Caki2 (cell line): ENCODE data around the gene ACAD11. TPM values are rescaled to one million over a fixed set of nuclear protein-coding genes. Genes with fewer than 3 reads are reported as not detected.
A peak's percentile ranks its signal among the peaks of the same experiment; 100 is the strongest.
"Not testable (repeated sequence)": the region's sequence is repeated elsewhere in the genome, so short reads cannot be mapped to it uniquely, and the experiment has no call there.

Source experiments
- DNase-seq: peaks from one replicate; pipeline ENCODE4 v3.0.0-alpha.2; 2015; ENCODE audit warnings: low read depth
- in situ Hi-C: cut with HindIII; loops from 2 replicates; pipeline ENCODE4 v1.10.0; 2016; ENCODE audit warnings: low sequenced_read_pairs, low pct_unique_long_range_greater_than_20kb, mixed read lengths
- total RNA-seq: library from RNA; depleted of rRNA; stranded (reverse); fragments of >200 nt; shearing (Covaris generic); gene quantifications from 2 replicates; pipeline ENCODE4 v1.2.3, GENCODE V29; 2014; ENCODE audit warnings: low replicate concordance

The ACAD11 gene
- total RNA-seq, 1 experiment from 2014 or later, result 6.0 TPM

DNA sequence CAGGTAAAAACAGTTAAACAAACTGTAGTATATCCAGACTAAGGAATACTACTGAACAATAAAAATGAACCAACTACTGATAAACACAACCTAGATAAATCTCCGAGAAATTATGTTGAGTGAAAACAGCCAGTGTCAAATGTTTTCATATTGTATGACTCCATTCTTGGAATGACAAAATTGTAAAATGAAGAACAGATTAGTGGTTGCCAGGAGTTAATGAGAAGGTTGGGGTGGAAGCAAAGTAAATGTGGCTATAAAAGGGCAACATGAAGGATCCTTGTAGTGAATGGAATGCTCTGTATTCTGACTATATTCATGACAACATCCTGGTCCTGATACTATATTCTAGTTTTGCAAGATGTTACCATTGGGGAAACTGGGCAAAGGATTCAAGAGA, 90.0 kb downstream of the ACAD11 start:
- in situ Hi-C loops, result no loop called here
- no peak for DNase-seq

DNA sequence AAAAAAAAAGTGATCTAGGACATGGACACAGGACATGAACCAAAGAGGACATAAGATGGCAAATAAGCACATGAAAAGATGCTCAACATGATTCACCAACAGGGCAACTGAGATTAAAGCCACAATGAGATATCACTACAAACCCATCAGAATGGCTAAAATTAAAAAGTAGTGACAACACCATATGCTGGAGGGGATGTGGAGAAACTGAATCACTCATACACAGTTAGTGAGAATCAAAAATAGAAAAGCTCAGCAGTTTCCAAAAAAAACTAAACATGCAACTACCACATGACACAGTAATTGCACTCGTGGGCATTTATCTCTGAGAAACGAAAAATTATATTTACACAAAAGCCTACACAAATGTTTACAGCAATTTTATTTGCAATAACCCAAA, 90.5 kb downstream of the ACAD11 start:
- DNase-seq, result no peak
- in situ Hi-C loops, result no loop called here

DNA sequence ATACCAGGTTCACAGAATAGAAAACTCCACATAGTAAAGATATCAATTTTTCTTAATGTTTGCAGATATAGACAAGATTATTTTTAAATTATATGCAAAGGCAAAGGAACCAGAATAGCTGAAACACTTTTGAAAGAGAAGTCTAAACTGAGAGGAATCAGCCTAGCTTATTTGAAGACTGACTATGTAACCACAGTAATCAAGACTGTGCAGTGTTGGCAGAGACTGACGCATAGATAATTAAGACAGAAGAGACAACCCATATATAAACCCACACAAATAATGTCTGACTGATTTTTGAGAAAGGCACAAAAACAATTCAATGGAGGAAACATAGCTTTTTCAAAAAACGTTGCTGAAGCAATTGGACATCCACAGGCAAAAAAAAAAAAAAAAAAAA, 91.2 kb downstream of the ACAD11 start:
- in situ Hi-C loops, result no loop called here
- DNase-seq, result no peak

DNA sequence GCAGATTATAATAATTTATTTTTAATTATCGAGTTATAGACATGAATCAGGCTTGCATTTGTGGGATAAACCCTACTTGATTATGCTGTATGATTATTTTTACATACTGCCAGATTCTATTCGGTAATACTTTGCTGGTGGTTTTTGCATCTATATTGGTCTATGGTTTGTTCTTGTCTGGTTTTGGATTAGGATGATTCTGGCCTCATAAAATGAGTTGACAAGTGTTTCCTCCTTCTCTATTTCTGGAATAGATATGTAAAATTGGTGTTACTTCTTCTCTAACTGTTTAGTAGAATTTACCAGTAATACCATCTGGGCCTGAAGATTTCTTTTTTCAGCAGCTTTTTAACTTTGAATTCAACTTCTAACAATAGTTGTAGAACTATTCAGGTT, 95.5 kb downstream of the ACAD11 start:
- in situ Hi-C loops, result no loop called here
- no peak for DNase-seq

DNA sequence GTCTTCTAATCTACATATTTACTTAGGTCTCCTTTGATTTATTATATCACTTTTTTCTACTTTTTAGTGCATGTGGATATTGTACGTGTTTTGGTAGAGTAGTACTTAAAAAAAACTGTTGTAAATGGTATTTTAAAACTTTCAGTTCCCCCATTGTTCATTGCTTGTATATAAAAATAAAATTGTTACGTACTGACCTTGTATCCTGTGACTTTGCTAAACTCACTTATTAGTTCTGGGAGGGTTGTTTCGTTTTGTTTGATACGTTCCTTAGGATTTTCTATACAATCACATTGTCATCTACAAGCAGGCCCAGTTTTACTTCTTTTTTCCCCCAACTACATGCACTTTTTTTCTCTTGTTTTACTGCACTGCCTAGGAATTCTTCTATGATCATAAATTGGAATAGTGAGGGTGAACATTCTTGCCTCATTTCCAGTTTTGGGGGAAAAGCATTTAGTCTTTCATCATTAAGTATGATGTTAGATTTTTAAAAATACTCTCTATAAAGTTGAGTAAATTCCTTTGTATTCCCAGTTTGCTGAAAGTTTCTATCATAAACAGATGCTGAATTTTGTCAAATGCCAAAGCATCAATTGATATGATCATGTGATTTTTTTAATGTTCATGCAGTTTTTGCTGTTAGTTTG, 96.1 kb downstream of the ACAD11 start:
- DNase-seq, result no peak
- in situ Hi-C loops, result no loop called here

DNA sequence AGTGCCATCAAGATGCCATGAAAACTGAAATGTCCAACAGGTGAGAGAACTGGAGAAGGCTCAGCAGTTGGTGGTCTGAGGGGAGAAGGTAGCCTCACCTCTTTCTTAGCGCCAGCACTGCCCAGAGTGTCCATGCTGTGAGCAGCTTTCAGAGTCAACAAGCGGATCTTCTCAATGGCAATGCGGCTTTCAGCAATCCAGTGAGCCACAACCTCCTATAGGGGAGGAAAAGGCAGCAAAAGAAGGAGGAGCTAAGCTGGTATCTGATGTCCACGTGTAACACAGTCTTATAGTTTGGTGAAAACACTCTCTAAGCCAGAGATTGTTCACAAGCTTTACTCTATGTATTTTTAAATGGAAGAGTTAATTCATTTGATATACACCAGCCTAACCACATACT, 98.6 kb downstream of the ACAD11 start:
- no peak for DNase-seq
- in situ Hi-C loops, result no loop called here

DNA sequence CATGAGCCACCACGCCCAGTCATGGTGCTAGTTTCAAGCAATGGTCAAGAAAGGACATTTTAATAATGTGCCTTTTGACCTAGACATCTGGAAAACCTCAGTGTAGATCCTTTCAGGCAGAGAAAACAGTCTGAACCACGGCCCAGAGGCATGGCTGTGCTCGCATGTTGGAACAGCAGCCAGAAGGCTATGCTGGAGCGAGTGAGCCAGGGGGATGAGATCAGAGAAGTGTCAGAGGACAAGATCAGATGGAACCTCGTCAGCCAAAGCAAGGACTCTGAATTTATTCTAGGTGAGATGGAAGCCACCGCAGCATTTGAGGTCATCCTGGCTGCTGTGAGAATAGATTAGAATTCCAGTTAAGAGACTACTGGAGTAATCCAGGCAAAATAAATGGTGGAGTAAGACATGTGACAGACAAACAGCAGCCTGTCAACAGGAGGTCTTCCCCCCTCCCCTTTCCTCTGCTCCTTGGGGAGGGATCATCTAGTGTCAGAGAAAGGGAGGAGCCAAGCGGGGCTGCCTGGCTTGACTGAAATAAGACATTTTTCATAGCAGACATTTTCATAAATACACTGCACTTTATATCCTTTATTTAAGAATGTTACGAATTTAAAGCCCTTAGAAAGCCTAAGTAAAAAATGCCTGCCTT, 103.0 kb downstream of the ACAD11 start:
- DNase-seq, result no peak
- in situ Hi-C loops, result no loop called here

DNA sequence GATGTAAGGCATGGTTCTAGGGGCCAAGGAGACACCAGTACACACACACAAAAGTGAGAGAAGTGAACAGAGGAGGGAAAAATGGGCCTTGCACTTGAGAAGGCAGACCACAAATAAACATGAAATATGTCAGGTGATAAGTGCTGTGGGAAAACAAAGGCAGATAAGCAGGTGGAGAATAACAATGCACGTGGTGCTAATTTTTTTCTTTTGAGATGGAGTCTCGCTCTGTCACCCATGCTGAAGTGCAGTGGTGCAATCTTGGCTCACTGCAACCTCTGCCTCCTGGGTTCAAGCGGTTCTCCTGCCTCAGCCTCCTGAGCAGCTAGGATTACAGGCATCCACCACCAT, 103.6 kb downstream of the ACAD11 start:
- DNase-seq, in situ Hi-C loops: not testable (repeated sequence)

DNA sequence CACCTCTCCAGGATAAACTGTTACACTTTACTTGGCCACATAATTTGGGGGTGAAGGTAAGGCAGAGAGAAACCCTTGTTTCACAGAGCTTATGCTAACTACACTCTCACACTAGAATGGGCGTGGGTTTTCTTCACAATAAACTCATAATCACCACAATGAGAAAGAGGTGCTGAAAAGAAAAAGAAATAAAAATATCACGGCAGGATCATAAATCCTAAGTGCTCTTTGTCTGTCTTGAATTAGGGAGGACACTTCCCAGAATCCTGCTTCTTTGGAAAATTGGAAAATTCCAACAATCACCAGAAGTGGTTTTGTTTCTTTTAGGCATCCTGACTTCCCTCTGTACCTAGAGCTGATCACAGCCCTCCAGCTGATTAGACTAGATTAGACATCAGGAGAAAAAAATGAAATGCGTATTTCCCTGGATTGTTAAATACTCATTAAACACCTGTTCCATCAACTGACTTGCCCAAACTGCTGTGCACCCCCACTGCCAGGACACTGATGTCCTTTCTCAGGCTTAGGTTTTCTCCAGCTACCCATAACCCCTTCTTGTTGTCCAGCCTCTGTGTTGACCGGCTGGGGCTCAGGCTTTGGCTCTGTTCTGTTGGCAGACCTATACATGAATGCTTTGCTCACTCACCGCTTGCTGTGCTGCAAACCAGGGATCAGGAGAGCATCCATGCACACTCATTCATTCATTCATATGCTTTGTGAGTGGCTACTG, 104.1 kb downstream of the ACAD11 start:
- DNase-seq, result no peak
- in situ Hi-C loops, result no loop called here

DNA sequence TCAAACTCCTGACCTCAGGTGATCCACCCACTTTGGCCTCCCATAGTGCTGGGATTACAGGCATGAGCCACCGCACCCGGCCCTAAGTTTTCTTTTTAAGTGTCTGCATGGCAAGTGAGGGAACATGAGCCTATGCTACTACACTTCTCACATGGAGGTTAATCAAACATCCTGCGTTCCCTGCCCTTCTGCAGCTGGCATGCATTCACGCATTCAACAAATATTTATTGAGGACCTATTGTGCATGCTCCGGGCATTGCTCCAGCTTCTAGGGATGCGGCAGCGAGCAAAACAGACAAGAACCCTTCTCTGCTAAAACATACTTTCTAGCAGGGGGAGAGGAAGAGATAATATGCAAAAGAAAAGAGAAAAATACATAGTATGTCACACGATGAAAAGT, 105.2 kb downstream of the ACAD11 start:
- in situ Hi-C loops, result no loop called here
- DNase-seq, result no peak

DNA sequence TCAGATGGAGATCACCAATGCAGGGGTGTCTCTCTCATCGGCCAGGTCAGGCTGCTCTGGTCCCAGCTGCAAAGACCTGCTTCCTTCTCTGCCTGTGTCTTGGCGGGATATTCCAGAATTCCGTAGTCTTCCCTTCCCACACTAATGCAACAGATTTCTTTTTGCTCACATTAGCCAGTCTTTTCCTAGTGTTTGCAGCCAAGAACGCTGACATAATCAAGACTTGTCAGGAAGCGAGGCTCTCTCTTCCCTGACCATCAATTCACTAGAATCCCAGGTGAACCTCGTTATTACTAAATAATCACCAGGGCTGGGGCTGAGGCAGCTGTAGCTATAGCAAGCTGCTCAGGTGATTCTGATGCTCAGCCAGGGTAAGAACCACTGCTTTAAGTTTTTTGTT, 105.8 kb downstream of the ACAD11 start:
- in situ Hi-C loops, result no loop called here
- DNase-seq, result no peak

DNA sequence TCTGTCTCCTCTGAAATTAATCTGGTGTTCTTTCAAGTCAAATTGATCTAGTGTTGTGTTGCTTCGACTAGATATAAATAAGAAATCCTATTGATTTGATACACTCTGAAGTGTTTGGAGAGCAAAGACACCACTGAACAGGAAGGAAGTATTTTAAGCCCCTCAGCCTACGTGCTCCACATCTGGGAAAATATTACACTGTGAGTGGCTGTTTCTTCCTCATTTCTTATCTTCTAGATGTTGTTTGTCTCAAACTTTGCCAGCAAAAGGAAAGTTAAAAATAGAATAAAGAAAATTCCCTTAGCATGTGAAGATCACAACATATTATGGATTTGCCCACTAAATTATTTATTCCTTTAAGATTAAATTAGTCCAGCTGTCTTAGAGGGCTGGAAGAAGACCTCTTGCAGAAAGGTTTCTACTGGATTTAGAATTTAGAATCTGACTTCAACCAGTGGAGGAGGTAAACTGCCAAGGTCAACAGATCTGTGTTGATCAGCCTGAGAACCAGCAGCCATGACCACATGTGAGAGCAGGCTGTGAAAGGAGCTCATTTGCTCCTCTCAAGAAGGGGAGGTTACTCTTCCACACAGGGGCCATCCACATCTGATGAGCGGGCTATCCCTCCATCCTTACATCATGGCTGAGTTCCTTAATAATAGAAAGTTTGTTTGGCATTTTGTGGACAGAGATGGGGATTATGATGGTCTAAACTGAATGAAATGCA, 108.9 kb downstream of the ACAD11 start:
- no peak for DNase-seq

DNA sequence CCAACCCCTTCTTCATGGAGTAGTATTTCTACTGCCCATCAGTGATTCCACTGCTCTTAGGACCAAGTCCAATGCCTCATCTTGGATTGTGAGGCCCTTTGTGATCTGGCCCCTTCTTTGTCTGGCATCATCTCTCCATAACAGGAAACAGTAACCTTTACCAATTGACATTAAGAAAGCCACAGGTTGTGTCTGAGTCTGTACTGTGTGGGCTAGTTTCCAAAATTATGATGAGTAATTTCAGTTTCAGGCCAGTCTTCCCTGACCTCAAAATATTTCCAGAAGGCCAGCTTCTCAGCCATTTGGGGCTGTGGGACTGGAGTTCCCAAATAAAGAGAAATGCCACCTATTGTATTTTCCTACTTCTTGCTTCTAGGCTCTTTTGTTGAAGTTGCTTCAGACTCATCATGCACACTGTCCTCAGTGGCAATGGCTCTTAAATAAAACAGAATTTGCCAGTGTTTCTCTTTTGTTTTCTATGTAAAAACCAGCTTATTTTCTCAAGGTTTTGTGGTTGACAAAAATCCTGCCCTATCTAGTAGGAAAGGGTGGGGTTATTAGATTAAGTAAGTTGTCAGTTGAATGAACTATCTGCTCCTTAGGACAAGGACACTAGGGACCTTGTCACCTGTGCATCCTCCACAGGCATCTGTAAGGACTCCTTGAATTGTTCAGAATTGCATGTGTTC, 109.6 kb downstream of the ACAD11 start:
- in situ Hi-C loops, result no loop called here
- DNase-seq, result no peak

More for the DNA sequence above, 108.9 kb downstream of the ACAD11 start:
- in situ Hi-C loops, result no loop called here

DNA sequence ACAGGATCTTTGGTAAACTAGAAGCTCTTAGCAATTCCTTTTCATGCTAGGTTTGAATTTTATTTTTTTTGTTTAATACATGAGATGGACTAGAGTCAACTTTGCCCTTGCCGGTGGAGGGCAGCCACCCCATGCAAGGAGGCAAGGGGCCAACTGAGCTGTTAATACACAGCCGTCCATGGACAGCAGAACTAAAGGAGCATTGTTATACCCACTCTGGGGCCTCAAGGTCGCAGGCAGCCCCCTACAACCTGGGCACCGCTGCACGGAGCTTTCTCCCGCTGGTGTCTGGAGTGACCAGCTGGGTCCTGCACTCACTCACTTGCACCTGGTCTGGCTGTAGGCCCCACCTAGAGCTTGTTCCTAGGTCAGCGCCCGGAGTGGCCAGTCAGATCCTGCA, 110.4 kb downstream of the ACAD11 start:
- no peak for DNase-seq
- in situ Hi-C loops, result no loop called here

DNA sequence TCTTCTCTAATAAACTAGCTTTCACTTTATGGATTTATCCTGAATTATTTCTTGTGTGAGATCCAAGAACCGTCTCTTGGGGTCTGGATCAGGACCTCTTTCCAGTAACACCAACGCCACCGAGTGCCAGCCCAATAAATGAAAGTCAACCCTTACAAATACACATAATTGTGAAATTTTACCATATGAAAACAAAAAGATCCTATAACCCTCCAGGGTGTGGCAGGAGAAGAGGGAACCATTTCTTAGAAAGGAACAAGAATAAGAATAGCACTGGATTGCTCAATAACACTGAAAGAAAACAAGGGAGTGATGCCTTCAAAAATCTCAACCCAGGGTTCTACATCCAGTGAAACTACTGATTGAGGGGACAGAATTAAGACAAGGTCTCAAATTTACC, 114.1 kb downstream of the ACAD11 start:
- in situ Hi-C loops, result no loop called here
- no peak for DNase-seq

DNA sequence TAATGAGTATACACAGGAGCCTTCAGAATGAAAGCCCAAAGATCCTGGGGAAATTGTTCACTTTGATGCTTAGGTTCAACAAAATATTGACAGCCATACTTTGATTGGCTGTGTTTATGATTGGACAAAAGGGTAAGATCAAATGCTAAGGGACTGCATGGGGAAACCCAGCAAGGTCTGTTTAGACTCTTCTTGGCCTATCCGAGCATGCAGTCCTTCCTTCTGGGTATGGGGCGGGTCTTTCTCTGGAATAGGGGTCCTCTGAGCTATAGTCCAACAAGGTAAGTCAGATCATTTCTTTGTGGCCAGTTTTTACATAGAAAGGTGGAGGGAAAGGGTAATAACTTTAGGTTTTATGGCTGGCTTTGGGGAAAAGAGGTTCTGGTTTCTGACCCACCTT, 115.5 kb downstream of the ACAD11 start:
- no peak for DNase-seq
- in situ Hi-C loops, result no loop called here

DNA sequence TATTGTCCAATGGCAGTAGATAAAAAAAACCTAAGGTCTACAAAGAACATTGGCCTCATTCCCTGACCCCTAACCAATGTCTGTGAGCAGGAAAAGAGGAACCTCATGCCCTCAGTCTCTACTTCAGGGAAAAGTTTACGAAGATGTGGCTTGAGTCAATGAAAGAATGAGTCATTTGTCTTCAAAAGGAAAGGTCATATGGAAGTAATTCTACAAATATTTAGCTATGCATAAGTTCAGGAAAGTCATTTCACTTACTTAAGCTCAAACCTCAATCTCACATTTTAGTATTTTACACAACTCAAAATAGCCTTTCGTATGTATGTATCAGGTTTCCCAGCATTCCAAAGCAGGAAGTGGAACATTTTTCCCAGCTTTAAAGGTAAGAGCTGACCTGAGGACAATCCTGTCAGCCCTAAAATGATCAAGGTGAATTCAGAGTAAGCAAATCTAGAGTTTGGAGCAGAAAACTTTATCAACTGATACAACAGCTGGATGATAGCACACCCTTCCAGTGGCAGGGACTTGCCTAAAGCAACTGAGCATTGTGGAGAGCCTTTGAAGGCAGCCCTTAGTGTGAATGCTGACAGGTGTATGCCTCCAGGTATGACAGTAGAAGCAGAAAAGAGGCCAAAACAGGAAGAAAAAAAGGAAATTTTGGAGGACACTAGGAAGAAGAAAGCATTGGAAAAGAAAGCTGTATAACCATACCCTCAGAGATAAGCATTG, 116.4 kb downstream of the ACAD11 start:
- peak; percentile 30 for DNase-seq
- in situ Hi-C loops, result no loop called here

DNA sequence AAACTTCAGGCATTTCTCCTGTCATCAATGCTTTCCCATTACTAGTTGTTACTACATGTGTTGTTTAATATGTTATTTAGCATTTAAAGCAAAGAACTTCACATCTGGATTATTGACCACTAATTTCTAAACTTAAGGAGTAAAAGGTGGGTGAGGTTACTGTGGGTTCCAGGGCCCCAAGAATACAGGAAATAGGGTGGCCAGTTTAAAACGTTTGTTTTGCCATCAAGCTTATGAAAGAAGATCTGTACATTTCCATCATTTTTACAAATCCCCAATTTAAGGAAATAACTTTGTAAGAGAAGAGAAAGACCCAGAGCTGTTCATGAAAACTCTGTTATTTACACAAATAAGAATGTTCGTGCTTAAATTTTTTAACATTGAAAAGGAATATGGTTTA, 117.0 kb downstream of the ACAD11 start:
- no peak for DNase-seq
- in situ Hi-C loops, result no loop called here
